Measurements from ENCODE around the gene FOXK2.

GRCh38 chr17:82619641-82620040, 100.1 kb downstream of the FOXK2 start:
- TF ChIP-seq FOXP1 (CRISPR knock-in tag; IDR thresholded peaks at IDR 0.05; ENCODE audit: borderline replicate concordance): no peak
- TF ChIP-seq, protein P1, sequence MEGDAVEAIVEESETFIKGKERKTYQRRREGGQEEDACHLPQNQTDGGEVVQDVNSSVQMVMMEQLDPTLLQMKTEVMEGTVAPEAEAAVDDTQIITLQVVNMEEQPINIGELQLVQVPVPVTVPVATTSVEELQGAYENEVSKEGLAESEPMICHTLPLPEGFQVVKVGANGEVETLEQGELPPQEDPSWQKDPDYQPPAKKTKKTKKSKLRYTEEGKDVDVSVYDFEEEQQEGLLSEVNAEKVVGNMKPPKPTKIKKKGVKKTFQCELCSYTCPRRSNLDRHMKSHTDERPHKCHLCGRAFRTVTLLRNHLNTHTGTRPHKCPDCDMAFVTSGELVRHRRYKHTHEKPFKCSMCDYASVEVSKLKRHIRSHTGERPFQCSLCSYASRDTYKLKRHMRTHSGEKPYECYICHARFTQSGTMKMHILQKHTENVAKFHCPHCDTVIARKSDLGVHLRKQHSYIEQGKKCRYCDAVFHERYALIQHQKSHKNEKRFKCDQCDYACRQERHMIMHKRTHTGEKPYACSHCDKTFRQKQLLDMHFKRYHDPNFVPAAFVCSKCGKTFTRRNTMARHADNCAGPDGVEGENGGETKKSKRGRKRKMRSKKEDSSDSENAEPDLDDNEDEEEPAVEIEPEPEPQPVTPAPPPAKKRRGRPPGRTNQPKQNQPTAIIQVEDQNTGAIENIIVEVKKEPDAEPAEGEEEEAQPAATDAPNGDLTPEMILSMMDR (IDR thresholded peaks at IDR 0.05): no peak
- TF ChIP-seq RELA (CRISPR knock-in tag; IDR thresholded peaks at IDR 0.05; ENCODE audit: borderline replicate concordance): no peak
- no peak for TF ChIP-seq CREB1 (CRISPR knock-in tag; IDR thresholded peaks at IDR 0.05)
- TF ChIP-seq PREB (CRISPR knock-in tag; IDR thresholded peaks at IDR 0.05; ENCODE audit: borderline replicate concordance): no peak
- TF ChIP-seq, protein P2, sequence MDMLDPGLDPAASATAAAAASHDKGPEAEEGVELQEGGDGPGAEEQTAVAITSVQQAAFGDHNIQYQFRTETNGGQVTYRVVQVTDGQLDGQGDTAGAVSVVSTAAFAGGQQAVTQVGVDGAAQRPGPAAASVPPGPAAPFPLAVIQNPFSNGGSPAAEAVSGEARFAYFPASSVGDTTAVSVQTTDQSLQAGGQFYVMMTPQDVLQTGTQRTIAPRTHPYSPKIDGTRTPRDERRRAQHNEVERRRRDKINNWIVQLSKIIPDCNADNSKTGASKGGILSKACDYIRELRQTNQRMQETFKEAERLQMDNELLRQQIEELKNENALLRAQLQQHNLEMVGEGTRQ (CRISPR knock-in tag; IDR thresholded peaks at IDR 0.05): no peak
- TF ChIP-seq, protein P3, sequence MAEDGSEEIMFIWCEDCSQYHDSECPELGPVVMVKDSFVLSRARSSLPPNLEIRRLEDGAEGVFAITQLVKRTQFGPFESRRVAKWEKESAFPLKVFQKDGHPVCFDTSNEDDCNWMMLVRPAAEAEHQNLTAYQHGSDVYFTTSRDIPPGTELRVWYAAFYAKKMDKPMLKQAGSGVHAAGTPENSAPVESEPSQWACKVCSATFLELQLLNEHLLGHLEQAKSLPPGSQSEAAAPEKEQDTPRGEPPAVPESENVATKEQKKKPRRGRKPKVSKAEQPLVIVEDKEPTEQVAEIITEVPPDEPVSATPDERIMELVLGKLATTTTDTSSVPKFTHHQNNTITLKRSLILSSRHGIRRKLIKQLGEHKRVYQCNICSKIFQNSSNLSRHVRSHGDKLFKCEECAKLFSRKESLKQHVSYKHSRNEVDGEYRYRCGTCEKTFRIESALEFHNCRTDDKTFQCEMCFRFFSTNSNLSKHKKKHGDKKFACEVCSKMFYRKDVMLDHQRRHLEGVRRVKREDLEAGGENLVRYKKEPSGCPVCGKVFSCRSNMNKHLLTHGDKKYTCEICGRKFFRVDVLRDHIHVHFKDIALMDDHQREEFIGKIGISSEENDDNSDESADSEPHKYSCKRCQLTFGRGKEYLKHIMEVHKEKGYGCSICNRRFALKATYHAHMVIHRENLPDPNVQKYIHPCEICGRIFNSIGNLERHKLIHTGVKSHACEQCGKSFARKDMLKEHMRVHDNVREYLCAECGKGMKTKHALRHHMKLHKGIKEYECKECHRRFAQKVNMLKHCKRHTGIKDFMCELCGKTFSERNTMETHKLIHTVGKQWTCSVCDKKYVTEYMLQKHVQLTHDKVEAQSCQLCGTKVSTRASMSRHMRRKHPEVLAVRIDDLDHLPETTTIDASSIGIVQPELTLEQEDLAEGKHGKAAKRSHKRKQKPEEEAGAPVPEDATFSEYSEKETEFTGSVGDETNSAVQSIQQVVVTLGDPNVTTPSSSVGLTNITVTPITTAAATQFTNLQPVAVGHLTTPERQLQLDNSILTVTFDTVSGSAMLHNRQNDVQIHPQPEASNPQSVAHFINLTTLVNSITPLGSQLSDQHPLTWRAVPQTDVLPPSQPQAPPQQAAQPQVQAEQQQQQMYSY (CRISPR knock-in tag; IDR thresholded peaks at IDR 0.05): no peak

All from WTC11 (cell line).